ENCODE data around the gene RBM28. TPM values are rescaled to one million over a fixed set of nuclear protein-coding genes. Genes with fewer than 3 reads are reported as not detected.

The RBM28 gene
- total RNA-seq, 1 experiment from 2014 or later, result 70.0 TPM

DNA sequence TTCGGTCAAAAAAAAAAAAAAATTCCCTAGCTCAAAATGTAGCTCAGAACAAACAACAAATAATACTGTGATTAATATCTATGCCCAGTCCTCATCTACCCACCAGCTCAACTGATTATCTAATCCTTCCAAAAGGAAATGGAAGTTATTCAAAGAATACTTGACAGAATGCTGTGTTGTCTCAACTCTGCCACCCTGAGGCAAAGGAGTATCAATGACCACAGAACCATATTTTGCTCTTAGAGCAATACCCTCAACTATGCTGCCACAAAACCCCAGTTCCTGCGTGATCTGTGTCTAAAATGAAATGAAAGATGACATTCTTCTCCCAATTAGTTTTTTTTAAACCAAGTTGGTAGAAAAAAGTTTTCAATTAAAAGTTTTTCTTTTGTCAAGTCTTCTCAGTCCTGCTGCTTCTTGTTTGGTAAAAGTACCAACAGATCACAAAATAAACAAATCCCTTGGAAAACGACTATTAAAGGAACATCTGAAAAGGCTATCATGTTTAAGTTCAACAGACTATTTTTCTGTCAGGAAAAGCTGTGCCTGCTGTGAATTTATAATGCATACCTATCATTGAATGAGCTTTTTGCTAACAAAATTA is 21.6 kb downstream of the RBM28 start:
- Histone ChIP-seq H2BK20ac (ENCODE audit: low read depth, low read length, poor library complexity, severe bottlenecking) (no peak overlapping the region), H3K23ac (ENCODE audit: insufficient read length, low read depth, low read length) (no peak overlapping the region), H2AFZ (ENCODE audit: low read length) (no peak overlapping the region), H4K20me1 (ENCODE audit: control insufficient read depth, insufficient read depth, insufficient read length) (no peaks in the 10 kb centered on the region), H2AK5ac (ENCODE audit: insufficient read length, low read length) (no peak overlapping the region), H3K18ac (ENCODE audit: insufficient read length, low read depth, low read length) (no peak overlapping the region), H2BK5ac (ENCODE audit: insufficient read length, low read length) (no peak overlapping the region), H3K14ac (ENCODE audit: insufficient read depth, low read length) (no peak overlapping the region), H3K79me2 (ENCODE audit: insufficient read depth, low read length) (no peaks in the 10 kb centered on the region), H4K91ac (ENCODE audit: insufficient read length, low read depth, low read length) (no peak overlapping the region), H3K4me2 (ENCODE audit: insufficient read depth, insufficient read length, low read length) (no peak overlapping the region), H2BK12ac (ENCODE audit: insufficient read length, low read depth, low read length) (no peak overlapping the region), H2BK120ac (ENCODE audit: low read depth, low read length, poor library complexity, severe bottlenecking) (no peak overlapping the region), H3K4me1 (ENCODE audit: insufficient read depth, low read length) (no peaks in the 10 kb centered on the region), H3K27me3 (ENCODE audit: insufficient read depth, low read length) (no peaks in the 10 kb centered on the region), H3K56ac (ENCODE audit: insufficient read length, low read depth, low read length) (no peak overlapping the region), H4K5ac (ENCODE audit: insufficient read length, low read depth, low read length) (no peak overlapping the region), H3K9ac (ENCODE audit: extremely low read depth, insufficient read length, low read length) (no peak overlapping the region), H3T11ph (ENCODE audit: low read length) (no peak overlapping the region), H2BK15ac (ENCODE audit: low read depth, low read length) (no peak overlapping the region), H3K27ac (ENCODE audit: insufficient read length, low read depth, low read length) (no peak overlapping the region), H3K9me3 (ENCODE audit: control insufficient read depth, low read depth, low read length) (no peaks in the 10 kb centered on the region), H4K8ac (replicated peaks; ENCODE audit: insufficient read length, low read depth, low read length) (no peak overlapping the region), H3K23me2 (ENCODE audit: insufficient read length, low read depth, low read length, poor library complexity, severe bottlenecking) (no peaks in the 10 kb centered on the region), H3K79me1 (ENCODE audit: insufficient read depth, low read depth, low read length, poor library complexity, severe bottlenecking) (peaks cover 2% of the 10 kb centered on the region), H3K4ac (ENCODE audit: low read depth, low read length) (no peak overlapping the region)
- TF ChIP-seq, protein P1, sequence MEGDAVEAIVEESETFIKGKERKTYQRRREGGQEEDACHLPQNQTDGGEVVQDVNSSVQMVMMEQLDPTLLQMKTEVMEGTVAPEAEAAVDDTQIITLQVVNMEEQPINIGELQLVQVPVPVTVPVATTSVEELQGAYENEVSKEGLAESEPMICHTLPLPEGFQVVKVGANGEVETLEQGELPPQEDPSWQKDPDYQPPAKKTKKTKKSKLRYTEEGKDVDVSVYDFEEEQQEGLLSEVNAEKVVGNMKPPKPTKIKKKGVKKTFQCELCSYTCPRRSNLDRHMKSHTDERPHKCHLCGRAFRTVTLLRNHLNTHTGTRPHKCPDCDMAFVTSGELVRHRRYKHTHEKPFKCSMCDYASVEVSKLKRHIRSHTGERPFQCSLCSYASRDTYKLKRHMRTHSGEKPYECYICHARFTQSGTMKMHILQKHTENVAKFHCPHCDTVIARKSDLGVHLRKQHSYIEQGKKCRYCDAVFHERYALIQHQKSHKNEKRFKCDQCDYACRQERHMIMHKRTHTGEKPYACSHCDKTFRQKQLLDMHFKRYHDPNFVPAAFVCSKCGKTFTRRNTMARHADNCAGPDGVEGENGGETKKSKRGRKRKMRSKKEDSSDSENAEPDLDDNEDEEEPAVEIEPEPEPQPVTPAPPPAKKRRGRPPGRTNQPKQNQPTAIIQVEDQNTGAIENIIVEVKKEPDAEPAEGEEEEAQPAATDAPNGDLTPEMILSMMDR (conservative IDR thresholded peaks at IDR 0.05), result peak; percentile 67
- Mint-ChIP-seq H3K36me3 (ENCODE audit: insufficient read depth in 1 of 3, low read depth in 3 of 3) (peaks cover 42 to 90% (median 79%) of the 10 kb centered on the region in 3 experiments; a peak in 6 of 7 replicates), H3K4me1 (peaks cover 0 to 3% of the 10 kb centered on the region in 2 experiments; a peak in 1 of 4 replicates), H3K27ac (0 out of 7 replicates have a peak overlapping the region, but pooled peaks of 1 of the 3 experiments have one; percentile 17), H3K9me3 (no peaks in the 10 kb centered on the region), H3K4me3 (no peak overlapping the region), H3K27me3 (ENCODE audit: low read depth) (no peaks in the 10 kb centered on the region)
- no peak for DNase-seq
- WGBS (ENCODE audit: extremely low coverage, insufficient read length, low lambda C conversion rate), result no CpG with 5 or more reads among the region's 3 CpGs
